ENCODE results near the gene EPHB6. TPM values are rescaled to one million over a fixed set of nuclear protein-coding genes. Genes with fewer than 3 reads are reported as not detected.
A peak's percentile ranks its signal among the peaks of the same experiment; 100 is the strongest.

EPHB6 gene
- total RNA-seq, 4 donors from 2014 or later, result 3.3 to 10.5 (median 5.5) TPM

DNA sequence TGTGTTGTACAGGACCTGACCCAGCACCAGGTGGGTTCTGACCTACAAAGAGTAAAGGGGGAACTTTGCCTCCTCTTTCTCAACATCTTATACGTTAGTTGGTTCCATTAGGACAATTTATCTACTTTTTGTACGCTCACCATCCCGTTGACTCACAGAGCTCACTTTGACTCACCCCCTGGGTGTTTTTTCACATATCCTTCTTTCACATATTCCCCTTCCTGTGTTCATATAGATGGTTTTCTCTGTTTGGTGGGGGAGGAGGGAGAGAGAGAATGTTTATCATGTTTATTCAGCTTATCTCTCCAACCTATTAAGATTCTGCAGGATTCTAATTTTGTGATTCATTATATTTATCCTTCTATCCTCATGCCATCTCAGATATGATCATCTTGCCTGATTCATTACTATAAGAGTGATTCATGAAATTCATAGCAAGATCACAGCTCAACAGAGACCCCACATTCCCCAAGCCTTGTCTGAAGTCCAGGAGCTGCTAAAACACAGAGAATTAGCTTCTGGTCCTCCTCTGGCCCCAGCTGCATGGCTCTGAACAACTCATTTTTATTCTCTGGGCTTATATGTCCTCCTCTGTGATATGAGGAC is 46.9 kb upstream of the EPHB6 start:
- intact Hi-C loops (cut with DNase I), result no loop called here
- H3K36me3 ChIP-seq, result no peaks in the 10 kb centered on the region
- no peaks in the 10 kb centered on the region for H3K4me1 ChIP-seq
- 62% methylated on average over 3 of the region's 3 CpGs for WGBS
- H3K27ac ChIP-seq (replicated peaks in 1 of 4), result no peak overlapping the region
- DNase-seq (ENCODE audit: extremely low spot score), result peak; percentile 83
- TF ChIP-seq POLR2A (IDR thresholded peaks at IDR 0.05; ENCODE audit: low read depth), result no peak
- TF ChIP-seq, protein P1, sequence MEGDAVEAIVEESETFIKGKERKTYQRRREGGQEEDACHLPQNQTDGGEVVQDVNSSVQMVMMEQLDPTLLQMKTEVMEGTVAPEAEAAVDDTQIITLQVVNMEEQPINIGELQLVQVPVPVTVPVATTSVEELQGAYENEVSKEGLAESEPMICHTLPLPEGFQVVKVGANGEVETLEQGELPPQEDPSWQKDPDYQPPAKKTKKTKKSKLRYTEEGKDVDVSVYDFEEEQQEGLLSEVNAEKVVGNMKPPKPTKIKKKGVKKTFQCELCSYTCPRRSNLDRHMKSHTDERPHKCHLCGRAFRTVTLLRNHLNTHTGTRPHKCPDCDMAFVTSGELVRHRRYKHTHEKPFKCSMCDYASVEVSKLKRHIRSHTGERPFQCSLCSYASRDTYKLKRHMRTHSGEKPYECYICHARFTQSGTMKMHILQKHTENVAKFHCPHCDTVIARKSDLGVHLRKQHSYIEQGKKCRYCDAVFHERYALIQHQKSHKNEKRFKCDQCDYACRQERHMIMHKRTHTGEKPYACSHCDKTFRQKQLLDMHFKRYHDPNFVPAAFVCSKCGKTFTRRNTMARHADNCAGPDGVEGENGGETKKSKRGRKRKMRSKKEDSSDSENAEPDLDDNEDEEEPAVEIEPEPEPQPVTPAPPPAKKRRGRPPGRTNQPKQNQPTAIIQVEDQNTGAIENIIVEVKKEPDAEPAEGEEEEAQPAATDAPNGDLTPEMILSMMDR (IDR thresholded peaks at IDR 0.05), result no peak
- TF ChIP-seq EP300 (IDR thresholded peaks at IDR 0.05), result no peak
- no peak for TF ChIP-seq POLR2AphosphoS5 (IDR thresholded peaks at IDR 0.05)
- H3K27me3 ChIP-seq, result peaks cover 0 to 56% (median 6%) of the 10 kb centered on the region in 4 donors
- H3K9me3 ChIP-seq, result no peaks in the 10 kb centered on the region
- H3K4me3 ChIP-seq, result no peak overlapping the region

DNA sequence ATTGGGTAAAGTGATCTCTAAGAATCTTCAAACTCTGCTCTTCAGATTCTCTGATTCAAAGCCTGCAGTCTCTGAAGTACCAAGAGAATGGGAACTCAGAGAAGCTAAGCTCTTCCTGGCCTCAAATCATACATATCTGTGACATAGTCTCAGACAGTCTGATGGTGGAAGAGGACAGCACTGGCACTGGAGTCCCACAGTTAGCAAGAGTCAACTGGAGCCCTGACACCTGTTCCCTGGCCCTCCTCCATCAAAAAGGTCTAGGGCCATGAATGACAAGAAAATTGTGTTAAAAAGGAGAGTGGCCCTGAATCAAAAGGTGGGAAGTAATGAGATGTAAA is 46.4 kb upstream of the EPHB6 start:
- Histone ChIP-seq H3K27ac (replicated peaks in 1 of 4) (no peak overlapping the region), H3K9me3 (no peaks in the 10 kb centered on the region), H3K4me1 (no peaks in the 10 kb centered on the region), H3K27me3 (peaks cover 0 to 61% (median 8%) of the 10 kb centered on the region in 4 donors), H3K4me3 (no peak overlapping the region), H3K36me3 (no peaks in the 10 kb centered on the region)
- intact Hi-C loops (cut with DNase I), result no loop called here
- DNase-seq (ENCODE audit: extremely low spot score), result no peak
- no peak for TF ChIP-seq POLR2A (IDR thresholded peaks at IDR 0.05; ENCODE audit: low read depth)
- no peak for TF ChIP-seq EP300 (IDR thresholded peaks at IDR 0.05)
- TF ChIP-seq POLR2AphosphoS5 (IDR thresholded peaks at IDR 0.05), result no peak
- TF ChIP-seq, protein P1 (IDR thresholded peaks at IDR 0.05), result no peak

DNA sequence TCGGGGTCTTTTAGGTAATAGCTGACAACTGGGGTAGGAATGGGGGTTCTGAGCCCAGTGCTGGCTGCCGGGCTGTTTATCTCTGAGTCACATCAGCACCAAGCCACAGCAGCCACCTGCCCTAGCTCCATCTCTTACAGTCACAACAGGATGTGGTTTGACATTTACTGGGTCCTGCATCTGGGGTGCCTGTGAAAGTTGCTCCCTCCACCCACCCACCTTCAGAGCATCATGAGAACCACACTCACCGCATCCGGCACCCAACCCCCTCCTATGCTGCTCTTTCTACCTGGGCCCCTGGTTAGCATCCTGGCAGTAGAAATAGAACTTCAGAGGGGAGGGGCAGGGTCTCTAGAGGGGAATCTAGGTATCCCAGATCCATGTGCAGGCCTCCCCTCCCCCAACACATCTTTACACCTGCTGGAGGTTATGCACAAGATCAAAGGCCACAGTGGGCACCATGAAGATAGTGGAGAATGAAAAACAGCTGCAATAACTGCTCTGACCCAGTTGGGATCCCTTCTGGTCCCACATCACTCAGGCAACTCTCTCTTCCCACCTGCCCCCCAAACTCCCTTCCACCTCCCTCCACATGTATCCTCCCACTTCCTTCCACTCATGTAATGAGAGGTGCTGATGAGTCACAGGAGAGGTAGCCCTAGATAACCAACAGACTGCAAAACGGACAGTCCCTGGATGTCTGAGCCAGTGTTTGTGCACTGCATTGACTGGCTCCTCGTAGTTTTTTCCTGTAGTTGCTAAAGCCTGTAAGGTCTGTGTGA is 45.9 kb upstream of the EPHB6 start:
- intact Hi-C loops (cut with DNase I), result no loop called here
- DNase-seq (ENCODE audit: extremely low spot score), result no peak
- Histone ChIP-seq H3K9me3 (no peaks in the 10 kb centered on the region), H3K27ac (replicated peaks in 1 of 4) (no peak overlapping the region), H3K4me1 (no peaks in the 10 kb centered on the region), H3K36me3 (no peaks in the 10 kb centered on the region), H3K4me3 (no peak overlapping the region), H3K27me3 (peaks cover 0 to 64% (median 8%) of the 10 kb centered on the region in 4 donors)
- TF ChIP-seq EP300 (IDR thresholded peaks at IDR 0.05), result no peak
- TF ChIP-seq, protein P1 (IDR thresholded peaks at IDR 0.05), result no peak
- no peak for TF ChIP-seq POLR2AphosphoS5 (IDR thresholded peaks at IDR 0.05)
- no peak for TF ChIP-seq POLR2A (IDR thresholded peaks at IDR 0.05; ENCODE audit: low read depth)
- 62% methylated on average over 5 of the region's 6 CpGs for WGBS

DNA sequence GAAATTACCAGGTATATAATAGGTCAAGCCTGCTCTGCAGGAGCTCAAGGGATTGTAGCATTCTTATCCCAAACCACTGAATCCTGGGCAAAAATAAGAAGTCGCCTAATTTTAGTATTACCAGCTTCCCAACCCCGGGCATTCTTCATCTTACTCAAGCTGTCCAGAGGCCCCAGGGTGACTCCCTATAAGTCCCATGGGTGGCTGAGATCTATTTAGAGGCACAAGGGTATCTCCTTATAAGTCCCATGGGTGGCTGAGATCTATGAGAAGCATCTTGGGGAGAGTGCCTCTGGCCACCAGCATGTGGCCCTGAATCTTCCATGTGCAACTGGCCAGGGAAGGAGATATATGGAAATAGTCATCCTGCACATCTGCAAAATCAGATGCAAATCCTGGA is 45.2 kb upstream of the EPHB6 start:
- H3K4me1 ChIP-seq, result no peaks in the 10 kb centered on the region
- H3K4me3 ChIP-seq, result no peak overlapping the region
- no peaks in the 10 kb centered on the region for H3K36me3 ChIP-seq
- H3K27me3 ChIP-seq, result peaks cover 0 to 64% (median 8%) of the 10 kb centered on the region in 4 donors
- intact Hi-C loops (cut with DNase I), result no loop called here
- H3K9me3 ChIP-seq, result no peaks in the 10 kb centered on the region
- TF ChIP-seq POLR2AphosphoS5 (IDR thresholded peaks at IDR 0.05) (no peak), POLR2A (IDR thresholded peaks at IDR 0.05; ENCODE audit: low read depth) (no peak), EP300 (IDR thresholded peaks at IDR 0.05) (no peak)
- TF ChIP-seq, protein P1 (IDR thresholded peaks at IDR 0.05), result no peak
- WGBS, result 93% methylated on average over 2 of the region's 2 CpGs
- H3K27ac ChIP-seq (replicated peaks in 1 of 4), result no peak overlapping the region
- no peak for DNase-seq (ENCODE audit: extremely low spot score)
